Brain pericyte (primary cell): Measurements from ENCODE around the gene UQCRHL.

ENCODE experiments used
- DNase-seq: peaks from one replicate; pipeline ENCODE4 v3.0.0-alpha.2; 2012; ENCODE audit warnings: low read depth, low spot score

The UQCRHL gene

GRCh38 chr1:15758953-15759661, 48.3 kb downstream of the UQCRHL start:
- DNase-seq = no peak

- no peak for DNase-seq
These were observed 49.0 kb downstream of the UQCRHL start, which contains the start of gene FBLIM1 for GRCh38 chr1:15758343-15758931. Gene FBLIM1 (plus strand): TSS chr1:15758795. CDS start chr1:15764984, 6,189 bp downstream.

- DNase-seq = no peak
These were observed 49.7 kb downstream of the UQCRHL start for GRCh38 chr1:15757575-15758342.
